SKM-1 treated with dmso at 0.1 percent for 144 hours (cell line): Measurements from ENCODE around the gene B3GLCT.
"Not testable (repeated sequence)": the region's sequence is repeated elsewhere in the genome, so short reads cannot be mapped to it uniquely, and the experiment has no call there.

Experiments used
- DNase-seq: peaks from one replicate; lab custom pipeline; 2025; ENCODE audit not compliant: unreplicated experiment; lab: John Stamatoyannopoulos, UW

B3GLCT gene

GRCh38 chr13:31199849-31200636 lies at the start of gene B3GLCT:
Gene B3GLCT (plus strand): TSS chr13:31199975. CDS start chr13:31200085, 110 bp downstream.
- DNase-seq, result peak; percentile 64

GRCh38 chr13:31150315-31150985 lies 49.3 kb upstream of the B3GLCT start:
- DNase-seq, result no peak

GRCh38 chr13:31151837-31152236 lies 47.9 kb upstream of the B3GLCT start:
- DNase-seq, result no peak

- DNase-seq, result no peak
These were observed 44.8 kb upstream of the B3GLCT start for GRCh38 chr13:31154939-31155338.

GRCh38 chr13:31159306-31159705 lies 40.5 kb upstream of the B3GLCT start:
- DNase-seq, result no peak

GRCh38 chr13:31160857-31161556 lies 38.8 kb upstream of the B3GLCT start:
- peak; percentile 42 for DNase-seq

GRCh38 chr13:31161557-31162150 lies 38.1 kb upstream of the B3GLCT start, which contains the start of gene HSPH1:
Gene HSPH1 (minus strand): TSS chr13:31161904. CDS start chr13:31161582, 322 bp downstream.
- DNase-seq, result peak; percentile 95

GRCh38 chr13:31162151-31163008 lies 37.4 kb upstream of the B3GLCT start:
- peak; percentile 93 for DNase-seq

- no peak for DNase-seq
These were observed 33.2 kb upstream of the B3GLCT start for GRCh38 chr13:31166591-31166990.

- no peak for DNase-seq
These were observed 32.3 kb upstream of the B3GLCT start for GRCh38 chr13:31167490-31167889.

- no peak for DNase-seq
These were observed 31.6 kb upstream of the B3GLCT start for GRCh38 chr13:31168166-31168565.

GRCh38 chr13:31168736-31169135 lies 31.0 kb upstream of the B3GLCT start:
- DNase-seq, result no peak

GRCh38 chr13:31172001-31172400 lies 27.8 kb upstream of the B3GLCT start:
- DNase-seq, result no peak

GRCh38 chr13:31172535-31172934 lies 27.2 kb upstream of the B3GLCT start:
- DNase-seq, result no peak

- no peak for DNase-seq
These were observed 25.8 kb upstream of the B3GLCT start for GRCh38 chr13:31174018-31174417.

GRCh38 chr13:31175847-31176532 lies 23.8 kb upstream of the B3GLCT start:
- no peak for DNase-seq

GRCh38 chr13:31177813-31178495 lies 21.8 kb upstream of the B3GLCT start:
- DNase-seq, result not testable (repeated sequence)

GRCh38 chr13:31179241-31179640 lies 20.5 kb upstream of the B3GLCT start:
- no peak for DNase-seq

GRCh38 chr13:31179754-31180153 lies 20.0 kb upstream of the B3GLCT start:
- no peak for DNase-seq
